ENCODE measurements around the gene HDAC11. TPM values are rescaled to one million over a fixed set of nuclear protein-coding genes. Genes with fewer than 3 reads are reported as not detected.

HDAC11 gene
- polyA plus RNA-seq, 1 experiment: 7.1 TPM

DNA sequence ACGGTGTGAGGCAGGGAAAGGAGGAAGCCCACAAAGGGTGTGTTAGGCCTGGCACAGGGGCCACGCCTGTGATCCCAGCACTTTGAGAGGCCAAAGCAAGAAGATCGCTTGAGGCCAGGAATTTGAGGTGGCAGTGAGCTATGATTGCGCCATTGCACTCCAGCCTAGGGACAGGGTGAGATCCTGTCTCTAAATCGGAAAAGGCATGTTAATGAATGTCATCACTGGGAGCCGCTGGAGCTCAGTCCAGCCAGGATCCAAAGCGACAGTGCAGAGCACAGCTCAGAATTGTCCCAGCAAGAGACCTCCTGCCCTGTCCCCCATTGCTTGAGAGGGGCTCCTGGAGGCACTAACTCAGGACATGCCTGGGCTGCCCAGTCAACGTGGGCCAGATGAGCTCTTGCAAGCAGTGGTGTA, 53.8 kb downstream of the HDAC11 start:
- no peak overlapping the region for H3K27ac ChIP-seq (ENCODE audit: low read depth, low read length)
- no peak for DNase-seq (ENCODE audit: low read depth, low spot score)
- CTCF ChIA-PET: interaction anchor here (1.2 kb wide), 1 partner anchor 38 kb away, joined by 3 read pairs; no protein-coding TSS in a partner anchor
- peaks cover 4% of the 10 kb centered on the region for H3K9me3 ChIP-seq (ENCODE audit: control insufficient read depth, insufficient read depth, low read length)
- TF ChIP-seq, protein P1, sequence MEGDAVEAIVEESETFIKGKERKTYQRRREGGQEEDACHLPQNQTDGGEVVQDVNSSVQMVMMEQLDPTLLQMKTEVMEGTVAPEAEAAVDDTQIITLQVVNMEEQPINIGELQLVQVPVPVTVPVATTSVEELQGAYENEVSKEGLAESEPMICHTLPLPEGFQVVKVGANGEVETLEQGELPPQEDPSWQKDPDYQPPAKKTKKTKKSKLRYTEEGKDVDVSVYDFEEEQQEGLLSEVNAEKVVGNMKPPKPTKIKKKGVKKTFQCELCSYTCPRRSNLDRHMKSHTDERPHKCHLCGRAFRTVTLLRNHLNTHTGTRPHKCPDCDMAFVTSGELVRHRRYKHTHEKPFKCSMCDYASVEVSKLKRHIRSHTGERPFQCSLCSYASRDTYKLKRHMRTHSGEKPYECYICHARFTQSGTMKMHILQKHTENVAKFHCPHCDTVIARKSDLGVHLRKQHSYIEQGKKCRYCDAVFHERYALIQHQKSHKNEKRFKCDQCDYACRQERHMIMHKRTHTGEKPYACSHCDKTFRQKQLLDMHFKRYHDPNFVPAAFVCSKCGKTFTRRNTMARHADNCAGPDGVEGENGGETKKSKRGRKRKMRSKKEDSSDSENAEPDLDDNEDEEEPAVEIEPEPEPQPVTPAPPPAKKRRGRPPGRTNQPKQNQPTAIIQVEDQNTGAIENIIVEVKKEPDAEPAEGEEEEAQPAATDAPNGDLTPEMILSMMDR (IDR thresholded peaks at IDR 0.05; ENCODE audit: low read depth, low read length): no peak
- H3K27me3 ChIP-seq (ENCODE audit: control insufficient read depth, insufficient read depth, low read length): no peaks in the 10 kb centered on the region
- POLR2A ChIA-PET: no interaction called here
- H3K4me3 ChIP-seq (ENCODE audit: low read depth, low read length): no peak overlapping the region

DNA sequence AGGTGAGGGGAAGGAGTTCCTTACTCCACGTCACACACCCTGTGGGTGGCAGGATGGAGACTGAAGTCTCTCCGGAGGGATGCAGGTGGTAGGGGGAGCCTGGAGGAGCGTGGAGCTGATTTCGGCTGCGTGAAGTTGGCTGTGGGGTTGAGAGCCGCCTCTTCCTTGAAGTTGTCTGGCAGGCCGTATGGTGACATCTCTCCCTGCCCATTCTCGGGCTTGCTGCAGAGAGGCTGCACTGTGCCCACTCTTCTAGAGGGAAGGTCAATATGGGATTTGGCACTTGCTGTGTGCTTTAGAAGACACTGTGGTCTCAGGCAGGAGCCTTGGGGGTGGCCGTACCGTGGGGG, 55.4 kb downstream of the HDAC11 start:
- ChIA-PET CTCF (no interaction called here), POLR2A (no interaction called here)
- Histone ChIP-seq H3K27ac (ENCODE audit: low read depth, low read length) (no peak overlapping the region), H3K9me3 (ENCODE audit: control insufficient read depth, insufficient read depth, low read length) (peaks cover 6% of the 10 kb centered on the region), H3K4me3 (ENCODE audit: low read depth, low read length) (no peak overlapping the region), H3K27me3 (ENCODE audit: control insufficient read depth, insufficient read depth, low read length) (no peaks in the 10 kb centered on the region)
- TF ChIP-seq, protein P1 (IDR thresholded peaks at IDR 0.05; ENCODE audit: low read depth, low read length): no peak
- DNase-seq (ENCODE audit: low read depth, low spot score): no peak

DNA sequence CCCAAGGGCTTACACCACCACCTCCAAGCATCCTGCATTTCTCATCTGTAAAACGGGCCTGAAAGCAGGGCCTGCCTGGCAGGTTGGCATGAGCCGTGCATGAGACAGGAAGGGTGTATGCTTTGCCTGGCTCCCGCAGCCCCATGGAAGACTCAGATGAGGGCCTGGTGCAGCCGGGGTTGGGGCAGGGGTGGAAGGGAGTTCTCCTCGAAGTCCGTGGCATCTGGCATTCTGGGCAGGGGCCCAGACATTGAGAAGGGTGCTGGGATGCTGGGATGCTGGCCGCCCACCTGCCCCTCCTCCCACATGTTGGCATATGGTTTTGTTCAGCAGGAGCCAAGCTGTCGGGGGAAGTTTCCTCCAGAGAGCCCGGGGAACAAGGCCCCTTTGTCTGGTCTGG, 55.8 kb downstream of the HDAC11 start:
- H3K4me3 ChIP-seq (ENCODE audit: low read depth, low read length): no peak overlapping the region
- ChIA-PET CTCF (no interaction called here), POLR2A (no interaction called here)
- peaks cover 9% of the 10 kb centered on the region for H3K9me3 ChIP-seq (ENCODE audit: control insufficient read depth, insufficient read depth, low read length)
- H3K27ac ChIP-seq (ENCODE audit: low read depth, low read length): no peak overlapping the region
- TF ChIP-seq, protein P1 (IDR thresholded peaks at IDR 0.05; ENCODE audit: low read depth, low read length): no peak
- H3K27me3 ChIP-seq (ENCODE audit: control insufficient read depth, insufficient read depth, low read length): no peaks in the 10 kb centered on the region
- no peak for DNase-seq (ENCODE audit: low read depth, low spot score)

DNA sequence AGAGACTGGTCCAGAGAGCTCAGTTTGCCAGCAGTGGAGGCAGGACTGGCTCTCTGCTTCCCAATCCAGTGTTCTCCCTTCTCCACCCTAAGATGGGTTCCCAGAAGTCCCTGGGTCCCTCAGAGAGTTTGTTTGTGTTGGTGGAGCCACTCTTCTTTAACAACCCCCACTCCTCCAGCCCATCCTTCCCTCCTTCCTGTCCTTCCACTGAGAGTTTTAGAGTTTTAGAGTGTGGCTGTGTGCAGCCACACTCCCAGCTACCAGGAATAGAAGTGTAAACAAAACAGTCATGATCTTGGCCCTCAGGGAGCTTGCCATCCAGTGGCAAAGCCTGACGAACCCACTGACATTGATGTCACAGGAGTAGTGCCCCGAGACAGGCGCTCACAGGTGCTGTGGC, 56.3 kb downstream of the HDAC11 start:
- Histone ChIP-seq H3K9me3 (ENCODE audit: control insufficient read depth, insufficient read depth, low read length) (peaks cover 13% of the 10 kb centered on the region), H3K4me3 (ENCODE audit: low read depth, low read length) (no peak overlapping the region), H3K27ac (ENCODE audit: low read depth, low read length) (no peak overlapping the region), H3K27me3 (ENCODE audit: control insufficient read depth, insufficient read depth, low read length) (no peaks in the 10 kb centered on the region)
- TF ChIP-seq, protein P1 (IDR thresholded peaks at IDR 0.05; ENCODE audit: low read depth, low read length): no peak
- ChIA-PET POLR2A (no interaction called here), CTCF (interaction anchor here (0.8 to 1.4 kb wide), 2 partner anchors 40 to 114 kb away, joined by 3 read pairs; no protein-coding TSS in a partner anchor)
- DNase-seq (ENCODE audit: low read depth, low spot score): no peak

DNA sequence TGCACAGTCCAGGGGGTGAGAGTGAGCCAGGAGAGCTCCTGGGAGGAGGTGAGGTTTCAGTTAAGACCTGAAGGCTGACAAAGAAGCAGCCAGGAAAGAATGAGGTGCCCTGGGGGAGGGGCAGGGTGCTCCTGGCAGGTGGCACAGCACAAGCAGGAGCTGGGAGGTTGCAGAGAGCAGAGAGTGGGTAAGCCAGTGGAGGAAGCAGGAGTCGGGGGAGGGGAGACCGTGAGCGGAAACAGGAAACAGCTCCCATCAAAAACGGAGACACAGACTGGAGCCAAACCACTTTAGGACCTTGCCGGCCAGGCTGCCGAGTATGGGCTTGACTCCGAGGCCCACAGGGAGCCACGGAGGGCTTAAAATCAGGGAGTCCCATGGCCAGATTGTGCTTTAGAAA, 56.7 kb downstream of the HDAC11 start:
- TF ChIP-seq, protein P1 (IDR thresholded peaks at IDR 0.05; ENCODE audit: low read depth, low read length): no peak
- no peak for DNase-seq (ENCODE audit: low read depth, low spot score)
- POLR2A ChIA-PET: no interaction called here
- Histone ChIP-seq H3K9me3 (ENCODE audit: control insufficient read depth, insufficient read depth, low read length) (peaks cover 15% of the 10 kb centered on the region), H3K4me3 (ENCODE audit: low read depth, low read length) (no peak overlapping the region), H3K27ac (ENCODE audit: low read depth, low read length) (no peak overlapping the region), H3K27me3 (ENCODE audit: control insufficient read depth, insufficient read depth, low read length) (no peaks in the 10 kb centered on the region)
- CTCF ChIA-PET: interaction anchor here (0.6 to 1.4 kb wide), 3 partner anchors 40 to 114 kb away, joined by 3 read pairs; no protein-coding TSS in a partner anchor
